ENCODE data around the gene CAMK2D.

CAMK2D gene

GRCh38 chr4:113607998-113608397 lies 153.5 kb downstream of the CAMK2D start:
- H3K36me3 ChIP-seq (ENCODE audit: control insufficient read depth, insufficient read depth, low read length) = peaks cover 1% of the 10 kb centered on the region; the same call in 1 of the 2 replicates
- peak; percentile 34 for DNase-seq (ENCODE audit: extremely low read depth, insufficient read length)
- no peaks in the 10 kb centered on the region for H3K27me3 ChIP-seq (replicated peaks; ENCODE audit: control insufficient read depth, insufficient read depth, low read length)
- TF ChIP-seq CTCF (IDR thresholded peaks at IDR 0.05; ENCODE audit: insufficient read depth, low read length, poor library complexity, severe bottlenecking) = no peak
- H3K4me3 ChIP-seq (replicated peaks; ENCODE audit: low read depth, low read length) = no peak overlapping the region

GRCh38 chr4:113607147-113607720 lies 154.3 kb downstream of the CAMK2D start:
- no peak overlapping the region for H3K4me3 ChIP-seq (replicated peaks; ENCODE audit: low read depth, low read length)
- no peak for TF ChIP-seq CTCF (IDR thresholded peaks at IDR 0.05; ENCODE audit: insufficient read depth, low read length, poor library complexity, severe bottlenecking)
- peaks cover 1% of the 10 kb centered on the region; the same call in 1 of the 2 replicates for H3K36me3 ChIP-seq (ENCODE audit: control insufficient read depth, insufficient read depth, low read length)
- no peaks in the 10 kb centered on the region for H3K27me3 ChIP-seq (replicated peaks; ENCODE audit: control insufficient read depth, insufficient read depth, low read length)
- no peak for DNase-seq (ENCODE audit: extremely low read depth, insufficient read length)

- no peak for DNase-seq (ENCODE audit: extremely low read depth, insufficient read length)
- no peaks in the 10 kb centered on the region for H3K27me3 ChIP-seq (replicated peaks; ENCODE audit: control insufficient read depth, insufficient read depth, low read length)
- H3K36me3 ChIP-seq (ENCODE audit: control insufficient read depth, insufficient read depth, low read length) = peaks cover 1% of the 10 kb centered on the region; the same call in 1 of the 2 replicates
- no peak for TF ChIP-seq CTCF (IDR thresholded peaks at IDR 0.05; ENCODE audit: insufficient read depth, low read length, poor library complexity, severe bottlenecking)
- H3K4me3 ChIP-seq (replicated peaks; ENCODE audit: low read depth, low read length) = no peak overlapping the region
Measured at GRCh38 chr4:113604955-113605354, 156.6 kb downstream of the CAMK2D start.

- DNase-seq (ENCODE audit: extremely low read depth, insufficient read length) = no peak
- no peak for TF ChIP-seq CTCF (IDR thresholded peaks at IDR 0.05; ENCODE audit: insufficient read depth, low read length, poor library complexity, severe bottlenecking)
- no peak overlapping the region for H3K4me3 ChIP-seq (replicated peaks; ENCODE audit: low read depth, low read length)
- peaks cover 1% of the 10 kb centered on the region; the same call in 1 of the 2 replicates for H3K36me3 ChIP-seq (ENCODE audit: control insufficient read depth, insufficient read depth, low read length)
- H3K27me3 ChIP-seq (replicated peaks; ENCODE audit: control insufficient read depth, insufficient read depth, low read length) = no peaks in the 10 kb centered on the region
Measured at GRCh38 chr4:113603911-113604310, 157.6 kb downstream of the CAMK2D start.

- Histone ChIP-seq H3K27me3 (replicated peaks; ENCODE audit: control insufficient read depth, insufficient read depth, low read length) (no peaks in the 10 kb centered on the region), H3K36me3 (ENCODE audit: control insufficient read depth, insufficient read depth, low read length) (peaks cover 1% of the 10 kb centered on the region; the same call in 1 of the 2 replicates), H3K4me3 (replicated peaks; ENCODE audit: low read depth, low read length) (no peak overlapping the region)
- no peak for TF ChIP-seq CTCF (IDR thresholded peaks at IDR 0.05; ENCODE audit: insufficient read depth, low read length, poor library complexity, severe bottlenecking)
- DNase-seq (ENCODE audit: extremely low read depth, insufficient read length) = no peak
Measured at GRCh38 chr4:113602646-113603228, 158.8 kb downstream of the CAMK2D start.

Measured in GM06990 (cell line).